Body of pancreas (tissue), 4 donors: ENCODE data around the gene DOCK2.

Experiments used
- POLR2A ChIP-seq, 3 donors: fragments of 450-650 bp; IDR thresholded peaks; one replicate each; pipeline ENCODE4 v1.6.1; 2016; ENCODE audit warnings: antibody characterized with exemption in 3 of 3, mild to moderate bottlenecking in 2 of 3
- TF ChIP-seq, protein P1 (sequence below), 7 experiments: fragments of 450-650 bp in 4 of 7; fragments of 200-600 bp in 3 of 7; sonication (generic) in 3 of 7; IDR thresholded peaks; one replicate each; pipeline ENCODE4 v1.5.1; 2016 to 2019; ENCODE audit warnings: antibody characterized with exemption in 7 of 7

DNA sequence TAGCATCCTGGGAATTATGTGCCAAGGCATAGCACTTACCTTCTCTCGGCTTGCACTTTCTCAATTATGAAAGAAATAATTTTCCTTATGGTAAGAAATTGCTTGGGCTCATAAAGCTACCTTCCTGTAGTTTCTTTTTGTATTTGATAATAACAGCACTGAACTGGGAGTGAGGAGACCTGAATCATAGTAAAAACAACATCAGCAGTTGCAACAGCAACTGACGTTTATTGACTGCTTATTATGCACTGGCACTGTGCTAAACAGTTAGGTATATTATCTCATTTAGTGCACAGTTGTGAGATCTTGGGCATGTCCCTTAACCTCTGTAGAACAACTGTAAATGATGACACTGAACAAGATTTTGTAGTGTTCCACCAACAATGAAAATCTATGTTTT, 135.2 kb downstream of the DOCK2 start:
- TF ChIP-seq, protein P1, sequence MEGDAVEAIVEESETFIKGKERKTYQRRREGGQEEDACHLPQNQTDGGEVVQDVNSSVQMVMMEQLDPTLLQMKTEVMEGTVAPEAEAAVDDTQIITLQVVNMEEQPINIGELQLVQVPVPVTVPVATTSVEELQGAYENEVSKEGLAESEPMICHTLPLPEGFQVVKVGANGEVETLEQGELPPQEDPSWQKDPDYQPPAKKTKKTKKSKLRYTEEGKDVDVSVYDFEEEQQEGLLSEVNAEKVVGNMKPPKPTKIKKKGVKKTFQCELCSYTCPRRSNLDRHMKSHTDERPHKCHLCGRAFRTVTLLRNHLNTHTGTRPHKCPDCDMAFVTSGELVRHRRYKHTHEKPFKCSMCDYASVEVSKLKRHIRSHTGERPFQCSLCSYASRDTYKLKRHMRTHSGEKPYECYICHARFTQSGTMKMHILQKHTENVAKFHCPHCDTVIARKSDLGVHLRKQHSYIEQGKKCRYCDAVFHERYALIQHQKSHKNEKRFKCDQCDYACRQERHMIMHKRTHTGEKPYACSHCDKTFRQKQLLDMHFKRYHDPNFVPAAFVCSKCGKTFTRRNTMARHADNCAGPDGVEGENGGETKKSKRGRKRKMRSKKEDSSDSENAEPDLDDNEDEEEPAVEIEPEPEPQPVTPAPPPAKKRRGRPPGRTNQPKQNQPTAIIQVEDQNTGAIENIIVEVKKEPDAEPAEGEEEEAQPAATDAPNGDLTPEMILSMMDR (IDR thresholded peaks at IDR 0.05): no peak
- no peak for TF ChIP-seq POLR2A (IDR thresholded peaks at IDR 0.05)
